ENCODE measurements around the gene GNB1L. TPM values are rescaled to one million over a fixed set of nuclear protein-coding genes. Genes with fewer than 3 reads are reported as not detected.

GNB1L gene
- total RNA-seq, 2 donors from 2014 or later: 9.7 to 17.9 TPM

GRCh38 chr22:19737846-19738663 lies 116.6 kb downstream of the GNB1L start:
- Mint-ChIP-seq H3K27ac (no peak overlapping the region), H3K9me3 (no peaks in the 10 kb centered on the region), H3K4me1 (ENCODE audit: low read depth in 2 of 2) (no peaks in the 10 kb centered on the region), H3K27me3 (no peaks in the 10 kb centered on the region), H3K36me3 (no peaks in the 10 kb centered on the region), H3K4me3 (no peak overlapping the region)
- ATAC-seq: no peak
- DNase-seq (ENCODE audit: low spot score): no peak

GRCh38 chr22:19735665-19736510 lies 118.8 kb downstream of the GNB1L start:
- Mint-ChIP-seq H3K27ac (no peak overlapping the region), H3K36me3 (no peaks in the 10 kb centered on the region), H3K9me3 (no peaks in the 10 kb centered on the region), H3K4me1 (ENCODE audit: low read depth in 2 of 2) (no peaks in the 10 kb centered on the region), H3K27me3 (no peaks in the 10 kb centered on the region), H3K4me3 (no peak overlapping the region)
- DNase-seq (ENCODE audit: low spot score): no peak
- no peak for ATAC-seq

- H3K27me3 Mint-ChIP-seq: peaks cover 0 to 2% of the 10 kb centered on the region in 2 donors
- DNase-seq (ENCODE audit: low spot score) (no peak), ATAC-seq (no peak)
- no peak overlapping the region for H3K27ac Mint-ChIP-seq
- H3K9me3 Mint-ChIP-seq: no peaks in the 10 kb centered on the region
- no peaks in the 10 kb centered on the region for H3K36me3 Mint-ChIP-seq
- H3K4me1 Mint-ChIP-seq (ENCODE audit: low read depth in 2 of 2): peaks cover 3 to 5% of the 10 kb centered on the region in 2 donors
- H3K4me3 Mint-ChIP-seq: no peak overlapping the region
Measured at GRCh38 chr22:19734837-19735382, 119.8 kb downstream of the GNB1L start.

GRCh38 chr22:19734163-19734562 lies 120.5 kb downstream of the GNB1L start:
- Mint-ChIP-seq H3K4me1 (ENCODE audit: low read depth in 2 of 2) (peaks cover 3 to 5% of the 10 kb centered on the region in 2 donors), H3K36me3 (no peaks in the 10 kb centered on the region), H3K27ac (no peak overlapping the region), H3K9me3 (no peaks in the 10 kb centered on the region), H3K4me3 (no peak overlapping the region), H3K27me3 (peaks cover 0 to 2% of the 10 kb centered on the region in 2 donors)
- DNase-seq (ENCODE audit: low spot score): no peak
- no peak for ATAC-seq

- ATAC-seq (no peak), DNase-seq (ENCODE audit: low spot score) (no peak)
- Mint-ChIP-seq H3K27ac (no peak overlapping the region), H3K4me3 (no peak overlapping the region), H3K27me3 (peaks cover 0 to 2% of the 10 kb centered on the region in 2 donors), H3K9me3 (no peaks in the 10 kb centered on the region), H3K4me1 (ENCODE audit: low read depth in 2 of 2) (peaks cover 3 to 5% of the 10 kb centered on the region in 2 donors), H3K36me3 (no peaks in the 10 kb centered on the region)
Measured at GRCh38 chr22:19733755-19734154, 120.9 kb downstream of the GNB1L start.

Other genes with a start within 250 kb of the GNB1L start
- gene SEPTIN5, start 140.4 kb downstream of the GNB1L start, total RNA-seq: not detected
- gene GP1BB, start 131.3 kb downstream of the GNB1L start, total RNA-seq: not detected
- gene TBX1, start 94.1 kb downstream of the GNB1L start, total RNA-seq: 1 to 10 TPM; 1.1 to 2.9 TPM
- 10 to 100 TPM; 11.2 to 26.3 TPM for gene RTL10, start within 50 bp of the GNB1L start, total RNA-seq
- 100 to 1,000 TPM; 141 to 223 TPM for gene COMT, start 86.9 kb upstream of the GNB1L start, total RNA-seq
- gene TXNRD2, start 86.9 kb upstream of the GNB1L start, total RNA-seq: 10 to 100 TPM; 29.9 to 34.3 TPM
- 1 to 10 TPM; 3.7 to 3.8 TPM for gene ARVCF, start 161.9 kb upstream of the GNB1L start, total RNA-seq
- 10 to 100 TPM; 50.5 to 61.6 TPM for gene TANGO2, start 166.2 kb upstream of the GNB1L start, total RNA-seq
- 10 to 100 TPM; 60.1 to 89.5 TPM for gene DGCR8, start 225.4 kb upstream of the GNB1L start, total RNA-seq